ENCODE measurements around the gene ADAM12. TPM values are rescaled to one million over a fixed set of nuclear protein-coding genes. Genes with fewer than 3 reads are reported as not detected.

The ADAM12 gene
- total RNA-seq, 1 experiment from 2014 or later, result not detected

- H3K27ac Mint-ChIP-seq (ENCODE audit: unreplicated experiment), result no peak overlapping the region
- CTCF ChIA-PET, result interaction anchor here (0.6 kb wide), 1 partner anchor 136 kb away, joined by 3 read pairs; no protein-coding TSS in a partner anchor
- H3K4me3 Mint-ChIP-seq (ENCODE audit: low read depth, unreplicated experiment), result no peak overlapping the region
- no peaks in the 10 kb centered on the region for H3K36me3 Mint-ChIP-seq (ENCODE audit: insufficient read depth, unreplicated experiment)
- no peak for TF ChIP-seq CTCF (IDR thresholded peaks at IDR 0.05; ENCODE audit: unreplicated experiment)
- no peaks in the 10 kb centered on the region for H3K9me3 Mint-ChIP-seq (ENCODE audit: low read depth, unreplicated experiment)
- H3K27me3 Mint-ChIP-seq (ENCODE audit: unreplicated experiment), result peaks cover 25% of the 10 kb centered on the region
- no peak for DNase-seq
- no peaks in the 10 kb centered on the region for H3K4me1 Mint-ChIP-seq (ENCODE audit: low read depth, unreplicated experiment)
- no TSS peak for BruUV-seq (replicated peaks)
- intact Hi-C loops (cut with micrococcal nuclease; ENCODE audit: unreplicated experiment), result no loop called here
These were observed 184.0 kb downstream of the ADAM12 start for GRCh38 chr10:126204320-126204719.

GRCh38 chr10:126203746-126204145, 184.5 kb downstream of the ADAM12 start:
- CTCF ChIA-PET, result interaction anchor here (0.6 kb wide), 1 partner anchor 137 kb away, joined by 3 read pairs; no protein-coding TSS in a partner anchor
- no peaks in the 10 kb centered on the region for H3K9me3 Mint-ChIP-seq (ENCODE audit: low read depth, unreplicated experiment)
- DNase-seq, result no peak
- intact Hi-C loops (cut with micrococcal nuclease; ENCODE audit: unreplicated experiment), result no loop called here
- TF ChIP-seq CTCF (IDR thresholded peaks at IDR 0.05; ENCODE audit: unreplicated experiment), result no peak
- H3K27me3 Mint-ChIP-seq (ENCODE audit: unreplicated experiment), result peaks cover 25% of the 10 kb centered on the region
- BruUV-seq (replicated peaks), result no TSS peak
- no peak overlapping the region for H3K27ac Mint-ChIP-seq (ENCODE audit: unreplicated experiment)
- no peaks in the 10 kb centered on the region for H3K4me1 Mint-ChIP-seq (ENCODE audit: low read depth, unreplicated experiment)
- H3K4me3 Mint-ChIP-seq (ENCODE audit: low read depth, unreplicated experiment), result no peak overlapping the region
- no peaks in the 10 kb centered on the region for H3K36me3 Mint-ChIP-seq (ENCODE audit: insufficient read depth, unreplicated experiment)

GRCh38 chr10:126201603-126202002, 186.7 kb downstream of the ADAM12 start:
- Mint-ChIP-seq H3K27me3 (ENCODE audit: unreplicated experiment) (peaks cover 28% of the 10 kb centered on the region), H3K9me3 (ENCODE audit: low read depth, unreplicated experiment) (no peaks in the 10 kb centered on the region), H3K36me3 (ENCODE audit: insufficient read depth, unreplicated experiment) (no peaks in the 10 kb centered on the region), H3K27ac (ENCODE audit: unreplicated experiment) (no peak overlapping the region), H3K4me1 (ENCODE audit: low read depth, unreplicated experiment) (no peaks in the 10 kb centered on the region), H3K4me3 (ENCODE audit: low read depth, unreplicated experiment) (no peak overlapping the region)
- no peak for DNase-seq
- intact Hi-C loops (cut with micrococcal nuclease; ENCODE audit: unreplicated experiment), result no loop called here
- no TSS peak for BruUV-seq (replicated peaks)
- no peak for TF ChIP-seq CTCF (IDR thresholded peaks at IDR 0.05; ENCODE audit: unreplicated experiment)
- CTCF ChIA-PET, result no interaction called here

GRCh38 chr10:126199221-126199998, 188.9 kb downstream of the ADAM12 start:
- Mint-ChIP-seq H3K4me3 (ENCODE audit: low read depth, unreplicated experiment) (no peak overlapping the region), H3K9me3 (ENCODE audit: low read depth, unreplicated experiment) (no peaks in the 10 kb centered on the region), H3K27ac (ENCODE audit: unreplicated experiment) (no peak overlapping the region), H3K4me1 (ENCODE audit: low read depth, unreplicated experiment) (no peaks in the 10 kb centered on the region), H3K27me3 (ENCODE audit: unreplicated experiment) (peaks cover 30% of the 10 kb centered on the region), H3K36me3 (ENCODE audit: insufficient read depth, unreplicated experiment) (no peaks in the 10 kb centered on the region)
- intact Hi-C loops (cut with micrococcal nuclease; ENCODE audit: unreplicated experiment), result no loop called here
- TF ChIP-seq CTCF (IDR thresholded peaks at IDR 0.05; ENCODE audit: unreplicated experiment), result no peak
- no TSS peak for BruUV-seq (replicated peaks)
- CTCF ChIA-PET, result no interaction called here
- no peak for DNase-seq

Data from Calu3 (cell line).